HepG2 (cell line): ENCODE measurements around the gene FAM117A. TPM values are rescaled to one million over a fixed set of nuclear protein-coding genes. Genes with fewer than 3 reads are reported as not detected.

Experiments used
- CAMTA2 ChIP-seq: sonication (generic); formaldehyde crosslinking; IDR thresholded peaks from 2 replicates; pipeline ENCODE4 v1.4.0; 2020; ENCODE audit warnings: mild to moderate bottlenecking, missing genetic modification reagents, borderline replicate concordance
- ERF ChIP-seq: IDR thresholded peaks from 2 replicates; pipeline ENCODE4 v1.6.1; 2018; ENCODE audit warnings: missing biosample characterization, missing genetic modification reagents
- GPN1 ChIP-seq: sonication (generic); formaldehyde crosslinking; IDR thresholded peaks from 2 replicates; pipeline ENCODE4 v1.5.1; 2020; ENCODE audit warnings: missing genetic modification reagents, borderline replicate concordance
- MED8 ChIP-seq: sonication (generic); formaldehyde crosslinking; IDR thresholded peaks from 2 replicates; pipeline ENCODE4 v1.8.1; 2023; ENCODE audit warnings: mild to moderate bottlenecking, missing genetic modification reagents; ENCODE audit not compliant: insufficient replicate concordance
- POLR2AphosphoS2 ChIP-seq: IDR thresholded peaks from 2 replicates; pipeline ENCODE4 v1.6.1; 2011; ENCODE audit warnings: low read depth, low read length, improper control_type of control experiment
- SIN3A ChIP-seq: IDR thresholded peaks from 2 replicates; pipeline ENCODE4 v1.6.1; 2011; ENCODE audit warnings: low read depth, mild to moderate bottlenecking, control low read depth, low read length, borderline replicate concordance
- SMAD9 ChIP-seq: sonication (generic); formaldehyde crosslinking; IDR thresholded peaks from 2 replicates; pipeline ENCODE4 v1.5.1; 2020; ENCODE audit warnings: mild to moderate bottlenecking, missing genetic modification reagents
- SNAPC2 ChIP-seq: sonication (generic); formaldehyde crosslinking; IDR thresholded peaks from 2 replicates; pipeline ENCODE4 v1.8.1; 2022; ENCODE audit warnings: mild to moderate bottlenecking, missing genetic modification reagents
- SRSF1 ChIP-seq: fragments of 200-400 bp; formaldehyde crosslinking; optimal IDR thresholded peaks from 2 replicates; pipeline ENCODE3; 2017; ENCODE audit warnings: mild to moderate bottlenecking, low read depth, low read length, moderate library complexity
- ZBTB8A ChIP-seq: sonication (generic); formaldehyde crosslinking; IDR thresholded peaks from 2 replicates; pipeline ENCODE4 v1.4.0; 2020; ENCODE audit warnings: mild to moderate bottlenecking, low read depth, missing genetic modification reagents, borderline replicate concordance
- ZMYM3 ChIP-seq: sonication (generic); formaldehyde crosslinking; IDR thresholded peaks from 2 replicates; pipeline ENCODE4 v1.5.1; 2020; ENCODE audit warnings: mild to moderate bottlenecking, missing genetic modification reagents
- ZNF253 ChIP-seq: sonication (generic); formaldehyde crosslinking; IDR thresholded peaks from 2 replicates; pipeline ENCODE4 v1.8.0; 2022; ENCODE audit warnings: mild to moderate bottlenecking, missing genetic modification reagents, borderline replicate concordance
- ZNF430 ChIP-seq: sonication (generic); formaldehyde crosslinking; IDR thresholded peaks from 2 replicates; pipeline ENCODE4 v1.9.0; 2021; ENCODE audit warnings: mild to moderate bottlenecking, missing genetic modification reagents
- ZNF451 ChIP-seq: sonication (generic); formaldehyde crosslinking; IDR thresholded peaks from 2 replicates; pipeline ENCODE4 v1.5.0; 2020; ENCODE audit warnings: mild to moderate bottlenecking, missing genetic modification reagents
- ZNF468 ChIP-seq: sonication (generic); formaldehyde crosslinking; IDR thresholded peaks from 2 replicates; pipeline ENCODE4 v1.8.0; 2022; ENCODE audit warnings: mild to moderate bottlenecking, moderate library complexity, missing genetic modification reagents
- ZNF496 ChIP-seq: sonication (generic); formaldehyde crosslinking; IDR thresholded peaks from 2 replicates; pipeline ENCODE4 v1.8.1; 2023; ENCODE audit warnings: mild to moderate bottlenecking, moderate library complexity, missing genetic modification reagents; ENCODE audit not compliant: insufficient replicate concordance
- ZNF543 ChIP-seq: sonication (generic); formaldehyde crosslinking; IDR thresholded peaks from 2 replicates; pipeline ENCODE4 v1.4.0; 2020; ENCODE audit warnings: mild to moderate bottlenecking, missing genetic modification reagents
- ZNF547 ChIP-seq: sonication (generic); formaldehyde crosslinking; IDR thresholded peaks from 2 replicates; pipeline ENCODE4 v1.5.1; 2020; ENCODE audit warnings: mild to moderate bottlenecking, missing genetic modification reagents
- ZNF558 ChIP-seq: sonication (generic); formaldehyde crosslinking; IDR thresholded peaks from 2 replicates; pipeline ENCODE4 v1.9.0; 2022; ENCODE audit warnings: mild to moderate bottlenecking, missing genetic modification reagents, borderline replicate concordance
- ZNF616 ChIP-seq: sonication (generic); formaldehyde crosslinking; IDR thresholded peaks from 2 replicates; pipeline ENCODE4 v1.5.0; 2020; ENCODE audit warnings: low read depth, mild to moderate bottlenecking, missing genetic modification reagents
- polyA plus RNA-seq, 8 experiments: library from polyadenylated mRNA; depleted of rRNA in 3 of 8; stranded (reverse) in 7 of 8; unstranded in 1 of 8; fragments of >200 nt; fragmentation: Illumina TruSeq in 4 of 8; extraction: Trizol in 4 of 8; gene quantifications; 2 replicates each; pipeline versions ENCODE4 v1.2.1 to v1.2.3, GENCODE V29; 2011 to 2016; ENCODE audit warnings: low read depth in 4 of 8, missing spikeins in 1 of 8, mixed read lengths in 1 of 8; ENCODE audit not compliant: insufficient read depth in 1 of 8
- total RNA-seq, 5 experiments: library from RNA; depleted of rRNA; stranded (reverse); fragments of >200 nt; fragmentation: Illumina TruSeq; extraction: Trizol; gene quantifications; 2 replicates each; pipeline ENCODE4 v1.2.3, GENCODE V29; 2016; ENCODE audit warnings: low read depth in 1 of 5
- TF ChIP-seq, protein P1 (sequence below): IDR thresholded peaks from 2 replicates; pipeline ENCODE4 v1.6.1; 2016; ENCODE audit warnings: low read depth, borderline replicate concordance

Gene FAM117A
- total and polyA plus RNA-seq, 2 of the 13 experiments (the other 11 are each of a cell fraction or from before 2014, with no cell fraction given), result 12.1 to 19.8 TPM

DNA sequence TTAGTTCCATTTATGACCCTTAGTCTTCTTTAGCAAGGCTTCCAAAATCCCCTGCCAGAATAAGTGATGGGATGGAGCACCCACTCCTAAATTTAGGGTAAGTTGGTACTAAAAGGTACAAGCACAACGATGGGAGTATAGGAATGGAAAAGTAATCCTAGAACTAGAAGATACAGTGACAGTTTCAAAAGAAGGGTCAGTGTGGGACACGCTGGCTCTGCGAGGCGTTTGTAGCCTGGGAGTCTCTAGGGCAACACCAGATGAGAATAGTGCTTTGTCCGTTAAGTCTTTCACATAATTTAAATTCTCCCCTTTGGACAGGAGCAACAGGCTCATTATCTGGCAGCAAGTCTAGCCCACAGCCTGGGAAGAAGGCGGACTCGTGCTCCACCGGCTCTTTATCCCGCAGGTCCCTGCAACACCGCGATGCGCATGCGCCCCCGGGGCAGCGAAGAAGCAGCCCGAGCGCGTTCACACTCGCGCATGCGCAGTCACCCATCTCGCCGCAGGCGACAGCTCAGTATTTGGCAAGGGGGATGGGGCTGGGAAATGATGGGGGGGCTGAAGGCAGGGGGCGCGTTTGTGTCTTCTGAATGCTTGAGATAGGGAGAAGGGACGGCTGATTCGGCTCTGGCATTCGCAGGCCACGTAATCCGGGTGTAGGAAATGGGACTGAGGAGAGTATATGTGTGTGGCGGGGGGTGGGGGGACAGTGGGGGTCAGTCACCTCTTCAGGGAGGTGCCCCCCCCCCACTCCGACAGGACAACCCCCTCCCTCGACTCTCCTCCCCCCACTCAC lies 86.6 kb downstream of the FAM117A start (continued):
- TF ChIP-seq SMAD9 (CRISPR knock-in tag) (no peak), MED8 (no peak), ZNF616 (CRISPR knock-in tag) (0 out of 2 replicates have a peak, but pooled peaks have one; percentile 48), ZMYM3 (CRISPR knock-in tag) (0 out of 2 replicates have a peak, but pooled peaks have one; percentile 29), POLR2AphosphoS2 (no peak), ERF (CRISPR knock-in tag) (no peak; the same call in 1 of the 2 replicates), ZNF468 (CRISPR knock-in tag) (no peak), CAMTA2 (CRISPR knock-in tag) (0 out of 2 replicates have a peak, but pooled peaks have one; percentile 8), ZBTB8A (CRISPR knock-in tag) (no peak), ZNF451 (CRISPR knock-in tag) (no peak), ZNF430 (no peak), ZNF547 (CRISPR knock-in tag) (no peak), SNAPC2 (CRISPR knock-in tag) (no peak), ZNF253 (CRISPR knock-in tag) (no peak), ZNF543 (CRISPR knock-in tag) (no peak), GPN1 (CRISPR knock-in tag) (no peak), ZNF496 (CRISPR knock-in tag) (no peak), ZNF558 (CRISPR knock-in tag) (no peak), SRSF1 (no peak), SIN3A (no peak; the same call in 1 of the 2 replicates)
- TF ChIP-seq, protein P1, sequence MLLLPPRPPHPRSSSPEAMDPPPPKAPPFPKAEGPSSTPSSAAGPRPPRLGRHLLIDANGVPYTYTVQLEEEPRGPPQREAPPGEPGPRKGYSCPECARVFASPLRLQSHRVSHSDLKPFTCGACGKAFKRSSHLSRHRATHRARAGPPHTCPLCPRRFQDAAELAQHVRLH (CRISPR knock-in tag), result peak; percentile 18; the same call in 1 of the 2 replicates
